ENCODE measurements around the gene APEH.

GRCh38 chr3:49664300-49664699 lies 9.9 kb upstream of the APEH start:
- no peak for TF ChIP-seq CTCF (IDR thresholded peaks at IDR 0.05)
- TF ChIP-seq POLR2A (IDR thresholded peaks at IDR 0.05): no peak
